ENCODE results near the gene MS4A13.

Gene MS4A13, protein sequence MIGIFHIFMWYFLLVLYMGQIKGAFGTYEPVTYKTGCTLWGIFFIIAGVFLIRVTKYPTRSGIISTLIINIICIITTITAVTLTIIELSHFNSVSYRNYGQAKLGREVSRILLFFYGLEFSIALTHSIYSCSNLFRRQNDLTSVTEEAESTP

DNA sequence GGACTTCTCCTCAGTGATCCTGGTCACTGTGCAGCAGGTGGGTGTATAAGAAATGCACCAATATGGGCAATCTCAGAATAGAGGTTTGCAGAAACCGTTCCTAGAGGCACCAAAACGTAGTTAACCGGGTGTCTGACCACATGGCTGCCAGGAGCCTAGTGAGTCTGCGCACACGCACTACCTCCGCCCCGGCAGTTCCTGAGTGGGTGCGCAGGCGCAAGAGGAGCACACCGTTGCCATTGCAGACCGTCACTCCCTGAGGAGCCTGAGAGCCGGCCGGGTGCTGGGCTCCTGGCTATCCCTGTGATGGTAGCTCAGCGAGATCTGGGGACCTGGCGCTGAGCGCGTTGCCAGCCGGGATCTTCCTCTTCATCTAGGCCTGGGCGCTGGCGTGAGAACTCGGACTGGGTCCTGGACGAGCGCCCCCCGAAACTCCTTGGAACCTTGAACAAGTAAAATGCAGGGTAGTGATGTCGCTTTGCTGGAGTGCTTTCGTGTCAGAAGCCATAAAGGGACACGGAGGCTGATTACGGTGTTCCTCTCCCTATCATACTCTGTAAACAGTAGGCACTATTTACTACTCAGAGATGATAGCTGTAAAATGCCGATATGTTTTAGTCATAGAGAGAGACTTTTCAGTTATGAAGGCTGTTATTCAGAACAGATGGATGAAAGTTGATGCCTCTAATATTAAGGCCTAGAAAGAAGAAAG is at the start of gene MS4A13:
Gene MS4A13 (plus strand): TSS at position 249 of the 712 bp plus-strand sequence. CDS start 2,692 bp downstream, outside the sequence.
- Histone ChIP-seq H3K9me3 (ENCODE audit: insufficient read depth, low read length) (peaks cover 19% of the 10 kb centered on the region), H3K9ac (ENCODE audit: insufficient read length, low read depth) (no peak within 1 kb of the TSS), H3K27me3 (ENCODE audit: insufficient read depth, insufficient read length) (no peaks in the 10 kb centered on the region), H3K4me3 (ENCODE audit: insufficient read length, low read depth) (no peak within 1 kb of the TSS), H3K36me3 (ENCODE audit: insufficient read depth, insufficient read length, low read length) (no peaks in the 10 kb centered on the region), H3K4me1 (ENCODE audit: insufficient read depth, insufficient read length) (no peaks in the 10 kb centered on the region)
- TF ChIP-seq ZNF274 (IDR thresholded peaks at IDR 0.05; ENCODE audit: low read depth, low read length) (no peak), SUZ12 (IDR thresholded peaks at IDR 0.05; ENCODE audit: extremely low read depth, insufficient read depth, insufficient read length) (no peak), YY1 (IDR thresholded peaks at IDR 0.05; ENCODE audit: insufficient read depth, insufficient read length) (no peak)
- no peak for DNase-seq (ENCODE audit: low read depth, low spot score)

DNA sequence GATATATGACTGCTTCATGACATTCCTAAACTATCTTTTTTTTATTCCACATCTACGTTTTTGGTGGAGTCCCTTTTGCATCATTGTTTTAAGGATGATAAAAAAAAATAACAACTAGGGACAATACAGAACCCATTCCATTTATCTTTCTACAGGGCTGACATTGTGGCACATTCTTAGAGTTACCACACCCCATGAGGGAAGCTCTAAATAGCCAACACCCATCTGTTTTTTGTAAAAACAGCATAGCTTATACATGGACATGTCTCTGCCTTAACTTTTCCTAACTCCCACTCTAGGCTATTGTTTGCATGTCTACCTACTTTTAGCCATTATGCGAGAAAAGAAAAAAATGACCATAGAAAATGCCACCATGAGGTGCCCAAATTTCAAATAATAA is 46.4 kb upstream of the MS4A13 start:
- no peaks in the 10 kb centered on the region for H3K36me3 ChIP-seq (ENCODE audit: insufficient read depth, insufficient read length, low read length)

GRCh38 chr11:60469723-60470122 is 45.5 kb upstream of the MS4A13 start:
- Histone ChIP-seq H3K4me1 (ENCODE audit: insufficient read depth, insufficient read length) (no peaks in the 10 kb centered on the region), H3K9me3 (ENCODE audit: insufficient read depth, low read length) (no peaks in the 10 kb centered on the region), H3K4me3 (ENCODE audit: insufficient read length, low read depth) (no peak overlapping the region), H3K36me3 (ENCODE audit: insufficient read depth, insufficient read length, low read length) (no peaks in the 10 kb centered on the region), H3K27me3 (ENCODE audit: insufficient read depth, insufficient read length) (no peaks in the 10 kb centered on the region), H3K9ac (ENCODE audit: insufficient read length, low read depth) (no peak overlapping the region)
- DNase-seq (ENCODE audit: low read depth, low spot score): no peak
- no peak for TF ChIP-seq ZNF274 (IDR thresholded peaks at IDR 0.05; ENCODE audit: low read depth, low read length)
- no peak for TF ChIP-seq YY1 (IDR thresholded peaks at IDR 0.05; ENCODE audit: insufficient read depth, insufficient read length)
- TF ChIP-seq SUZ12 (IDR thresholded peaks at IDR 0.05; ENCODE audit: extremely low read depth, insufficient read depth, insufficient read length): no peak

More for the DNA sequence above, 46.4 kb upstream of the MS4A13 start:
- no peak for DNase-seq (ENCODE audit: low read depth, low spot score)
- H3K9ac ChIP-seq (ENCODE audit: insufficient read length, low read depth): no peak overlapping the region
- no peaks in the 10 kb centered on the region for H3K4me1 ChIP-seq (ENCODE audit: insufficient read depth, insufficient read length)
- no peaks in the 10 kb centered on the region for H3K9me3 ChIP-seq (ENCODE audit: insufficient read depth, low read length)
- no peak overlapping the region for H3K4me3 ChIP-seq (ENCODE audit: insufficient read length, low read depth)
- H3K27me3 ChIP-seq (ENCODE audit: insufficient read depth, insufficient read length): no peaks in the 10 kb centered on the region
- TF ChIP-seq SUZ12 (IDR thresholded peaks at IDR 0.05; ENCODE audit: extremely low read depth, insufficient read depth, insufficient read length) (no peak), YY1 (IDR thresholded peaks at IDR 0.05; ENCODE audit: insufficient read depth, insufficient read length) (no peak), ZNF274 (IDR thresholded peaks at IDR 0.05; ENCODE audit: low read depth, low read length) (no peak)

DNA sequence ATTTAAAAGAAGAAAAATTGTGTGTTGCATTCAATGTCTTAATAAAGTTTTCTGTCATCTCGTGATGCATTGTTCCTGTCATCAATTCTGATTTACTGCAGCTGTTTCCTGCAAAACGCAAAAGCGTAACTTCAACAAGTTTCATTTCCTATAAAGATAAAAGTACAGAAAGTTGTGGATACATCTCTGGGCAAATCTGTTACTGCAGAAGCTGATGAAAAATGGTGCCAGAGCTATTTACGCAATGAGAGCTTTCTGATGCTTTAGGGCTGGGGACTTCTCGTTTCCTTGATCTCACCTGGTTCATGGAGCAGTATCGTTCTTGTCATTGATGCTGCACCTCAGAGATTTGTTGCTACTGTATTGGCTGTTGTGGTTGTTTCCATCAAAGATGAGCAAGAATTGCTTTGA is 38.2 kb upstream of the MS4A13 start:
- no peaks in the 10 kb centered on the region for H3K9me3 ChIP-seq (ENCODE audit: insufficient read depth, low read length)
- no peak for DNase-seq (ENCODE audit: low read depth, low spot score)
- no peaks in the 10 kb centered on the region for H3K36me3 ChIP-seq (ENCODE audit: insufficient read depth, insufficient read length, low read length)
- H3K27me3 ChIP-seq (ENCODE audit: insufficient read depth, insufficient read length): no peaks in the 10 kb centered on the region
- TF ChIP-seq SUZ12 (IDR thresholded peaks at IDR 0.05; ENCODE audit: extremely low read depth, insufficient read depth, insufficient read length) (no peak), YY1 (IDR thresholded peaks at IDR 0.05; ENCODE audit: insufficient read depth, insufficient read length) (no peak), ZNF274 (IDR thresholded peaks at IDR 0.05; ENCODE audit: low read depth, low read length) (no peak)
- no peaks in the 10 kb centered on the region for H3K4me1 ChIP-seq (ENCODE audit: insufficient read depth, insufficient read length)
- H3K9ac ChIP-seq (ENCODE audit: insufficient read length, low read depth): no peak overlapping the region
- H3K4me3 ChIP-seq (ENCODE audit: insufficient read length, low read depth): no peak overlapping the region

DNA sequence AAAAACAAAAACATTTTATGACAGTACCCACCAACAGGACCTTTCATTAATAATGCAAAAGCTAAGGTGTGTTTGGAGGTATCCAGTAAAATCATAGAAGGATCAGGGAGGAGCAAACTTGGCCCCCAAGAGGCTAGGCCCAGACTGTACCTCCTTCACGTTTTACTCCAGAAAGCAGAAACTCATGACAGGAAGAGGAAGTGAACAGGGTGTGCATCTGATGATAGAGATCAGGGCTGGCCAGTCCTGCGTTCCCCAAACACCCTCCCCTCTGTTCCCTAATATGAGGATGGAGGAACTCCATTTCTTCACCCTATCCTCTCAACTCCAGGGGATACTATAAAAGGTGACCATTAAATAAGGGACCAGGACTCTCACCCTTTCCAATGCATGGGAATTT is 32.8 kb upstream of the MS4A13 start:
- H3K36me3 ChIP-seq (ENCODE audit: insufficient read depth, insufficient read length, low read length): no peaks in the 10 kb centered on the region
- no peaks in the 10 kb centered on the region for H3K9me3 ChIP-seq (ENCODE audit: insufficient read depth, low read length)
- H3K4me1 ChIP-seq (ENCODE audit: insufficient read depth, insufficient read length): no peaks in the 10 kb centered on the region
- DNase-seq (ENCODE audit: low read depth, low spot score): no peak
- no peak overlapping the region for H3K4me3 ChIP-seq (ENCODE audit: insufficient read length, low read depth)
- no peak overlapping the region for H3K9ac ChIP-seq (ENCODE audit: insufficient read length, low read depth)
- no peaks in the 10 kb centered on the region for H3K27me3 ChIP-seq (ENCODE audit: insufficient read depth, insufficient read length)
- TF ChIP-seq YY1 (IDR thresholded peaks at IDR 0.05; ENCODE audit: insufficient read depth, insufficient read length): no peak
- TF ChIP-seq SUZ12 (IDR thresholded peaks at IDR 0.05; ENCODE audit: extremely low read depth, insufficient read depth, insufficient read length): no peak
- TF ChIP-seq ZNF274 (IDR thresholded peaks at IDR 0.05; ENCODE audit: low read depth, low read length): no peak

DNA sequence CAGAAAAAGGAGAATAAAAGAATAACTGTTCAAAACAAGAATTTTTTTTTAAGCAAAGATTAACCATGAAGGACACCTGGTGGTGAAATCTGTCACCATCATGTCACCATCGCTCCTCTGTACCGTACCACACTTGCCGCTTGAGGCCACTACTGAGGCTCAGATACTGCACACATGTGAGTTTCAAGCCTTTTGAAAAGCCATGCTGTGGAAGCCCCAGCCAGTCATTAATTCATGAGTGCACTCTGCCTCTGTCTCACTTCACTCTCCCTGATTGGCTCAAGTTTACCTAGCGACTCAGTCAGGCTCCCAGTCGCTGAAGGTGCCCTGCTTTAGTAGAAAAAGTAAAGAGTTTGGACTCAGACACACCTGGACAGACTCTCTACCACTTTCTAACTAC is 29.2 kb upstream of the MS4A13 start:
- H3K9me3 ChIP-seq (ENCODE audit: insufficient read depth, low read length): no peaks in the 10 kb centered on the region
- H3K27me3 ChIP-seq (ENCODE audit: insufficient read depth, insufficient read length): no peaks in the 10 kb centered on the region
- H3K4me1 ChIP-seq (ENCODE audit: insufficient read depth, insufficient read length): no peaks in the 10 kb centered on the region
- H3K36me3 ChIP-seq (ENCODE audit: insufficient read depth, insufficient read length, low read length): no peaks in the 10 kb centered on the region
- no peak overlapping the region for H3K9ac ChIP-seq (ENCODE audit: insufficient read length, low read depth)
- TF ChIP-seq SUZ12 (IDR thresholded peaks at IDR 0.05; ENCODE audit: extremely low read depth, insufficient read depth, insufficient read length) (no peak), YY1 (IDR thresholded peaks at IDR 0.05; ENCODE audit: insufficient read depth, insufficient read length) (no peak), ZNF274 (IDR thresholded peaks at IDR 0.05; ENCODE audit: low read depth, low read length) (no peak)
- peak; percentile 16 for DNase-seq (ENCODE audit: low read depth, low spot score)
- H3K4me3 ChIP-seq (ENCODE audit: insufficient read length, low read depth): no peak overlapping the region

DNA sequence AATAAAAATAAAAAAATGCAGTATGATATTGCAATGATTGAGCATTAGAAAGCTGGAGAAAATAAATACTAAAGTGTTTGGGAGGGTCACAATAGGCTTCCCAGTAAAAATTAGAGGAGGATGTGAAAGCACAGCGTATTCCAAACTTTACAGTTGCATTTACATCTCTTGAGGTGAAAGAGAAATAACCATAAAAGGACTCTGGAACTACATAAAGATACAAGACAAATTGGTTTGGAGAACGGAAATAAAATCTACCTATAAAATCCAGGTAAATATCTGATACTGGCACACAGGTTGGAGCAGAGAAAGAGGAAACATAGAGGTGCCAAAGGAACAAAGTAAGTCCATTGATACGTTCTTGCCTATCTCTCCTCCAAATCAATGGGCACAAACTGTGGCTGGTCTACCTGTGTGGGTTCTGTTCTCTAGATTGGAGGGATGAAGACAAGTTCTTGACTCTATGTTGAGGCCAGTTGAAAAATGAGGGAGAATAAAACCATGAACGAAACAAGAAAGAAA is 22.6 kb upstream of the MS4A13 start, which contains the start of gene MS4A12:
Gene MS4A12 (plus strand): TSS at position 291 of the 522 bp plus-strand sequence. CDS start 4,541 bp downstream, outside the sequence.
- TF ChIP-seq YY1 (IDR thresholded peaks at IDR 0.05; ENCODE audit: insufficient read depth, insufficient read length): no peak
- TF ChIP-seq SUZ12 (IDR thresholded peaks at IDR 0.05; ENCODE audit: extremely low read depth, insufficient read depth, insufficient read length): no peak
- no peak for TF ChIP-seq ZNF274 (IDR thresholded peaks at IDR 0.05; ENCODE audit: low read depth, low read length)
- Histone ChIP-seq H3K9me3 (ENCODE audit: insufficient read depth, low read length) (no peaks in the 10 kb centered on the region; the same call in 1 of the 2 replicates), H3K9ac (ENCODE audit: insufficient read length, low read depth) (no peak within 1 kb of the TSS), H3K27me3 (ENCODE audit: insufficient read depth, insufficient read length) (no peaks in the 10 kb centered on the region), H3K36me3 (ENCODE audit: insufficient read depth, insufficient read length, low read length) (no peaks in the 10 kb centered on the region), H3K4me1 (ENCODE audit: insufficient read depth, insufficient read length) (no peaks in the 10 kb centered on the region), H3K4me3 (ENCODE audit: insufficient read length, low read depth) (no peak within 1 kb of the TSS)
- DNase-seq (ENCODE audit: low read depth, low spot score): no peak
